Rectal smooth muscle tissue (tissue), 1 donor: Measurements from ENCODE around the gene DUSP15.
"Not testable (repeated sequence)": the region's sequence is repeated elsewhere in the genome, so short reads cannot be mapped to it uniquely, and the experiment has no call there.

Experiments used
- H3K27ac ChIP-seq: one replicate; pipeline ENCODE4 v1.7.0; 2013; ENCODE audit warnings: low read depth, low read length, inconsistent platforms
- H3K27me3 ChIP-seq: one replicate; pipeline ENCODE4 v1.7.0; 2013; ENCODE audit warnings: low read length; ENCODE audit not compliant: control insufficient read depth, insufficient read depth
- H3K36me3 ChIP-seq: one replicate; pipeline ENCODE4 v1.7.0; 2013; ENCODE audit warnings: low read length; ENCODE audit not compliant: control insufficient read depth, insufficient read depth
- H3K4me1 ChIP-seq: one replicate; pipeline ENCODE4 v1.7.0; 2013; ENCODE audit warnings: low read length; ENCODE audit not compliant: control insufficient read depth, insufficient read depth
- H3K4me3 ChIP-seq: one replicate; pipeline ENCODE4 v1.7.0; 2013; ENCODE audit warnings: low read length
- H3K9ac ChIP-seq: one replicate; pipeline ENCODE4 v1.7.0; 2013; ENCODE audit warnings: low read length

DUSP15 gene

GRCh38 chr20:31869942-31870725, at the start of gene DUSP15, which contains the start of gene TTLL9:
DUSP15 (minus strand) TSS chr20:31870527; CDS start chr20:31870337, 190 bp downstream.
TTLL9 (plus strand) TSS chr20:31870634; CDS start chr20:31871127, 493 bp downstream.
- no peaks in the 10 kb centered on the region for H3K36me3 ChIP-seq
- peak within 1 kb of the TSS; percentile 13 for H3K9ac ChIP-seq

GRCh38 chr20:31919410-31920155, 49.3 kb upstream of the DUSP15 start:
- Histone ChIP-seq H3K4me3 (no peak overlapping the region), H3K27me3 (peaks cover 3% of the 10 kb centered on the region), H3K36me3 (no peaks in the 10 kb centered on the region), H3K9ac (no peak overlapping the region), H3K27ac (no peak overlapping the region), H3K4me1 (no peaks in the 10 kb centered on the region)

More at GRCh38 chr20:31869942-31870725, at the start of gene DUSP15, which contains the start of gene TTLL9:
- H3K27ac ChIP-seq = no peak within 1 kb of the TSS
- H3K4me1 ChIP-seq = no peaks in the 10 kb centered on the region
- peak within 1 kb of the TSS; percentile 66 for H3K4me3 ChIP-seq
- H3K27me3 ChIP-seq = peaks cover 10% of the 10 kb centered on the region

- H3K4me1 ChIP-seq = no peaks in the 10 kb centered on the region
Observed at GRCh38 chr20:31918466-31919105, 48.3 kb upstream of the DUSP15 start.

GRCh38 chr20:31917962-31918412, 47.7 kb upstream of the DUSP15 start:
- H3K27me3 ChIP-seq, H3K27ac ChIP-seq, H3K9ac ChIP-seq, H3K4me1 ChIP-seq, H3K36me3 ChIP-seq, H3K4me3 ChIP-seq: not testable (repeated sequence)

More at GRCh38 chr20:31918466-31919105, 48.3 kb upstream of the DUSP15 start:
- Histone ChIP-seq H3K27ac (no peak overlapping the region), H3K27me3 (peaks cover 3% of the 10 kb centered on the region), H3K9ac (no peak overlapping the region), H3K36me3 (no peaks in the 10 kb centered on the region), H3K4me3 (no peak overlapping the region)

GRCh38 chr20:31916708-31917107, 46.4 kb upstream of the DUSP15 start:
- H3K4me3 ChIP-seq = no peak overlapping the region
- H3K9ac ChIP-seq = no peak overlapping the region
- H3K4me1 ChIP-seq = no peaks in the 10 kb centered on the region
- peaks cover 3% of the 10 kb centered on the region for H3K27me3 ChIP-seq
- no peak overlapping the region for H3K27ac ChIP-seq
- H3K36me3 ChIP-seq = no peaks in the 10 kb centered on the region

GRCh38 chr20:31915491-31916280, 45.4 kb upstream of the DUSP15 start:
- no peak overlapping the region for H3K27ac ChIP-seq
- no peak overlapping the region for H3K4me3 ChIP-seq
- no peaks in the 10 kb centered on the region for H3K36me3 ChIP-seq
- H3K9ac ChIP-seq = no peak overlapping the region
- peaks cover 3% of the 10 kb centered on the region for H3K27me3 ChIP-seq
- H3K4me1 ChIP-seq = no peaks in the 10 kb centered on the region

- Histone ChIP-seq H3K4me3 (no peak overlapping the region), H3K27me3 (no peaks in the 10 kb centered on the region), H3K27ac (no peak overlapping the region), H3K4me1 (no peaks in the 10 kb centered on the region), H3K9ac (no peak overlapping the region), H3K36me3 (no peaks in the 10 kb centered on the region)
Observed at GRCh38 chr20:31914170-31914569, 43.8 kb upstream of the DUSP15 start.

GRCh38 chr20:31913431-31914157, 43.3 kb upstream of the DUSP15 start:
- H3K36me3 ChIP-seq = no peaks in the 10 kb centered on the region
- H3K27ac ChIP-seq = no peak overlapping the region
- H3K4me1 ChIP-seq = no peaks in the 10 kb centered on the region
- H3K9ac ChIP-seq = no peak overlapping the region
- no peak overlapping the region for H3K4me3 ChIP-seq
- no peaks in the 10 kb centered on the region for H3K27me3 ChIP-seq

- no peak overlapping the region for H3K9ac ChIP-seq
- no peak overlapping the region for H3K4me3 ChIP-seq
- H3K4me1 ChIP-seq = no peaks in the 10 kb centered on the region
- no peaks in the 10 kb centered on the region for H3K36me3 ChIP-seq
- no peak overlapping the region for H3K27ac ChIP-seq
- no peaks in the 10 kb centered on the region for H3K27me3 ChIP-seq
Observed at GRCh38 chr20:31910071-31910803, 39.9 kb upstream of the DUSP15 start.

GRCh38 chr20:31909253-31910070, 39.1 kb upstream of the DUSP15 start:
- H3K36me3 ChIP-seq = no peaks in the 10 kb centered on the region
- H3K4me1 ChIP-seq = no peaks in the 10 kb centered on the region
- no peak overlapping the region for H3K4me3 ChIP-seq

More at GRCh38 chr20:31909253-31910070, 39.1 kb upstream of the DUSP15 start:
- Histone ChIP-seq H3K27me3 (no peaks in the 10 kb centered on the region), H3K27ac (no peak overlapping the region), H3K9ac (no peak overlapping the region)
